ENCODE measurements around the gene EPHB2.

EPHB2 gene

GRCh38 chr1:22857661-22858060 lies 147.0 kb downstream of the EPHB2 start:
- no peak for DNase-seq (ENCODE audit: low read depth in 2 of 2)

- no peak for DNase-seq (ENCODE audit: low read depth in 2 of 2)
Measured at GRCh38 chr1:22860414-22860800, 149.8 kb downstream of the EPHB2 start.

DNA sequence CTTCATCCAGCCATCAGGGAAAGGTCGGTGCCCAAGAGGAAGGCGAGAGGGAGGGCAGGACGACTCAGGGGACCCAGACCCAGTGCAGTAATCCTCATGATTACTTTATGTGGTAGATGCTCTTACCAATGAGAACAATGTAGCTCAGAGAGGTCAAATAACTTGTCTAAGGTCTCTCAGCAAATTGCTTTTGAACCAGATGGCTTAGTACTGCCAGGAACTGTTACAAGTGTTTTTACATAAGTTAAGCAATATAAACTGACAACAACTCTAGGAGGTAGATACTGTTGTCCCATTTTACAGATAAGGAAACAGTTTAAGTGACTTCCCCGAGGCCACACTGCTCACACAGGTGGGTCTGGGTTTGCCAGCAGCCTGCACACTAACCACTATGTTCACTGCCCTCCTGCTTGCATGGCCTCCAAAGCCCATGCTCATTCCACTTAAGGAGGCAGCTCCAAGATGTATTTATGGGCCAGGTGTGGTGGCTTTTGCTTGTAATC lies 150.3 kb downstream of the EPHB2 start:
- no peak for DNase-seq (ENCODE audit: low read depth in 2 of 2)

GRCh38 chr1:22861764-22862440 lies 151.3 kb downstream of the EPHB2 start:
- no peak for DNase-seq (ENCODE audit: low read depth in 2 of 2)

DNA sequence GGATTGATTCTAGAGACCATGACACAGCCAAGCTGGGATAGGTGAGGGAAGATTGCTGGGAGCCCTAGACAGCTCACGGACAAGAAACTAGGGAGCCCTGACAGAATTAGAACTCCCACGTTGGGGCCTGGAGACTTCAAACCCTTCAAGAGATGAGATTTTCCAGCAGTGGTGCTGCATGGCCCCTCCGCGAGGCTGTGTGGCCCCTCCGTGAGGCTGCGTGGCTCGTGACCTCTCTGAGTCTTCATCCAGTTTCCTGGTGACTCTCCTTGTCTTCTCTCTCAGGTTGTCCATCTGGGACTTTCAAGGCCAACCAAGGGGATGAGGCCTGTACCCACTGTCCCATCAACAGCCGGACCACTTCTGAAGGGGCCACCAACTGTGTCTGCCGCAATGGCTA lies 152.1 kb downstream of the EPHB2 start:
- no peak for DNase-seq (ENCODE audit: low read depth in 2 of 2)

GRCh38 chr1:22863766-22864165 lies 153.1 kb downstream of the EPHB2 start:
- no peak for DNase-seq (ENCODE audit: low read depth in 2 of 2)

DNA sequence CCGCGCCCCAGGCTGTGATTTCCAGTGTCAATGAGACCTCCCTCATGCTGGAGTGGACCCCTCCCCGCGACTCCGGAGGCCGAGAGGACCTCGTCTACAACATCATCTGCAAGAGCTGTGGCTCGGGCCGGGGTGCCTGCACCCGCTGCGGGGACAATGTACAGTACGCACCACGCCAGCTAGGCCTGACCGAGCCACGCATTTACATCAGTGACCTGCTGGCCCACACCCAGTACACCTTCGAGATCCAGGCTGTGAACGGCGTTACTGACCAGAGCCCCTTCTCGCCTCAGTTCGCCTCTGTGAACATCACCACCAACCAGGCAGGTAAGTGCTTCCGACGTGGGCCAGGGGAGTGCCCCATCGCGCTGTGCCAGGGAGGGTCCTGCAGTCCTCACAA lies 154.2 kb downstream of the EPHB2 start:
- DNase-seq (ENCODE audit: low read depth in 2 of 2) = no peak

DNA sequence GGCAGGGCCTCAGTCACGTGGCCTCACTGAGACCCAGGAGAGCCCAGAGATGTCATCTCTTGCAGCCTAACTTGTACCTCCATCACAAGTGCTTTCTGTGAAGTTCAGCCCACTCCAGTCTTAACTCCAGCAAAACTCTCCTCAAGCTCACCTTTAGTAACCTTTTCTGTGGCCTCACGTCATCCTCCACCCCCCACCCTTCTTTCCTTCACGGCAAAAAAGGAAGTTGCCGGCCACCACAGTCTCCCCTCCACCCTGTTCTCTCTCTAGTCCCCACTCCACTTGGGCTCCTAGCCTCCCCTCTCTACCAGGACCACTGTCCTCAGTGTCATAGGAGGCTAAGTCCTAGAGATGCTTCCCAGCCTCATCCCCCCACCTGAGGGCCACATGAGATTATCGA lies 155.1 kb downstream of the EPHB2 start:
- DNase-seq (ENCODE audit: low read depth in 2 of 2) = no peak

DNA sequence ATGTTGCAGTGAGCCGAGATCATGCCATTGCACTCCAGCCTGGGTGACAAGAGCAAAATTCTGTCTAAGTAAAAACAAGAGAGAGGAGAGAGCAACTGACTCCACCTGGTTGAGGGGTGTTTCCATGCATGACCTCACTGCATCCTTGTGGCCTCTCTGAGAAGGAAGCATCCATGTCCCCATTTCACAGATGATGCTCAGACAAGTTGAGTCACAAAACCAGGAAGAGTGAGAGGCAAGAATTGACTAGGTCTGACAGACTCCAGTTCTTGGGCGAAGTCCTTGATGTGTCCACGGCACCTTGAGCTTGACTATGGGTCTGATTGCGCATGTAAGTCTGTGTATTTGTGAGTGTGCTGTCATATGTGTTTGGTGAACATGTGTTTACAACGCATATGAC lies 156.2 kb downstream of the EPHB2 start:
- DNase-seq (ENCODE audit: low read depth in 2 of 2) = no peak

DNA sequence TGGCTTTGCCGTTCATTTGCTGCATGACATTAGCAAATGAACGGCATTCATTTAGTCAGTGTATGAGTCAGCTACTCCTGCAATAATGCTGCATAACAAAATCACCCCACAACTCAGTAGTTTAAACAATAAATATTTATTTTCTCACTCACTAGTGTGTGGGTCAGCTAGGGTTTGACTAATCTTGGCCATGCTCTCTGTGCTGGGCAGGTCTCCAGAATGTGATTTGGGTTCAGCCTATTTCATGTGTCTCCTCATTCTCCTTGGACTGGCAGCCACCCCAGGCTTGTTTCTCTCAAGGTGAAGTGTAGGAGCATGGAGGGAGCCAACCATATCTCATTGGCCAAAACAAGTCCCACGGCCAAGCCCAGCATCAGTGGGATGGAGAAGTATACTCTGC lies 157.7 kb downstream of the EPHB2 start:
- DNase-seq (ENCODE audit: low read depth in 2 of 2) = no peak

DNA sequence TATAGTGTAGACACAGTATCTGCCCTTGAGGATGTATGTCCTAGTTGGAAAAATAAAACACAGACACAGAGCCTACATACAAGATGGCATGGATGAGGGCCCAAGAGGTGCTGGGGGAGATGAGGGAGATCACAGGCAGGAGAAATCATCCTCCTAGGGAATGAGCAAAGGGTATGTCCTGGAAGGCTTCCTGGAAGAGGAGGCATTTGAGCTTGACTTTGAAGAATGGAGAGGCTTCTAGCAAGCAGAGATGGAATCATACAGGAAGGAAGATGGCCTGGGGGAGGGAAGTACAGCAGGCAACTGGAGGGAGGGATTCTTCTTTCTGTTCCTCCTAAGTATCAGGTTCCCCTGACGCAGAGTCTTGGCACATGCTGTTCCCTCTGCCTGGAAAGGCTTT lies 158.7 kb downstream of the EPHB2 start:
- no peak for DNase-seq (ENCODE audit: low read depth in 2 of 2)

DNA sequence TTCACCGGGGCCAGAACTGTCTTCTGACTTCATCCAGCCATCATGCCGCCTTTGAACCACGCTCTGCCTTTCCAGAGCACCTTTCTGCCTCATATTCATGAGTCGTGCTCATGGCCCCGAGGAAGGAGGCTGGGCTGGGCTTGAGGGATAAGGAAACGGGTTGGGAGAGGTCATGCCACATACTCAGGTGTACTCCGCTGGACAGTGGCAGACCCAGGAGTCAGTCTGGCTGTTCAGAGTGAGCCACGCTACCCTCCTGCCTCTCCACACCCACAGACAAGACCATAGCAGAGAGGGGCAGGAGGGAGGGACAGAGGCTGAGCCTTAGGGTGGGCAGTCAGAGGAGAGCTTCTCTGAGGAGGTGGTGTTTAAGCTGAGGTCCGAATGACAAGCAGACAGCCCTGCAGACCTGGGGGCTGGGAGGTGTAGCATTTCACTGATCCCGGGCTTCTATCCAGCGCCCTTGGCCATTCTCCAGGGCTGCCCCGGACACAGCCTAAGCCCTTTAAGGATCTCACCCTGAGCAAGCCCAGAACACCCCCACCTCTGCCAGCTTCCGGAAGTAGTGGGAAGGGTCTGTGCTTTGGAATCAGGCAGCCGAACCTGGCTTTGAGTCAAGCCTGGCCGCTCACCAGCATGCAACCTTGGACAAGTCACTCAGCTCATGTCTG lies 159.7 kb downstream of the EPHB2 start:
- no peak for DNase-seq (ENCODE audit: low read depth in 2 of 2)

DNA sequence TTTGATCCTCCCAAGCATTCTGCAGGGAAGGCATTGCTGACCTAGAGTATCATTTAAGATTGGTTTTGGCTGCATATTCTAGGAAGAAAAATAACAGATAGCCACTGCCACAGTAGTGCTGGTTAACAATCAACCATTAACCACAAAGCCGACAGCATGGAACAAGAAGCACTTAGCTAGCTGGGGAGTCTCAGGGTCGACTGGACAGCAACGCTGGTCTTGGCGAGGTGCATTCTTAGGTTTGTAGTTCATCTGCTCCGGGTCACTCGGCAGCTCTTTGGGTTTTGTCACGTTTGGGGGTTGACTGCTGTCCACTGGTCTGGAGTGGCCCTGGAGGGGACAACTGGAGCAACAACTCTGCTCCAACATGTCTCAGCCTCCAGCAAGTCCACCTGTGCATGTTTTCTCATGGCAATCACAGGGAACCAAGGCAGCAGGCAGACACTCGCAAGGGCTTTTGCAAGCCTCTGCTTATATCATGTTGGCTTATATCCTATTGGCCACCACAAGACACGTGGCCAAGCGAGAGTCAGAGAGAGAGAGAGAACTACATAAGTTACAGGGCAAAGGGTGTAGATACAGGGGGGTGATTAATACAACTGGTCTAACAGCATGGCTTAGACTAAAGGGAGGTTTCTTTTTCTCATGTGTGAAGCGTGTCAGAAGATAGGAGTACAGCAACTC lies 162.5 kb downstream of the EPHB2 start:
- DNase-seq (ENCODE audit: low read depth in 2 of 2) = no peak

DNA sequence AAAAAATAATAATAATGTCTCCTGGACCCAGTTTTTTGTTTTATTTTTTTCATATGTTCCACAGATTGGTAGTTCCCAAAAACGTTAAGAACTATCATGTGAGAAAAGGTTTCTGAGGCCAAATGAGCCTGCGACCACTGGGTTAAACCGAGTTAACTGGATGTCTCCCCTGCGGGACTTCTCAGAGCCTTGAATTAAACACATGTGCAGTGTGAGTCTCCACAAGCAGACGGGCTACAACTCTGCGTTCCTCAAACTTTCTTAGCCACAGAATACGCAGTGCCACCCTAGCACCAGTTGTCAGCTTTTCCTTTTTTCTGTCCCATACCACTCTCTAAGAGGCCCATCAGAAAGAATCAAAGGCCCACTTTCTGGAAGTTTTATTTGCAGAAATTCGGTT lies 164.1 kb downstream of the EPHB2 start:
- DNase-seq (ENCODE audit: low read depth in 2 of 2) = no peak

DNA sequence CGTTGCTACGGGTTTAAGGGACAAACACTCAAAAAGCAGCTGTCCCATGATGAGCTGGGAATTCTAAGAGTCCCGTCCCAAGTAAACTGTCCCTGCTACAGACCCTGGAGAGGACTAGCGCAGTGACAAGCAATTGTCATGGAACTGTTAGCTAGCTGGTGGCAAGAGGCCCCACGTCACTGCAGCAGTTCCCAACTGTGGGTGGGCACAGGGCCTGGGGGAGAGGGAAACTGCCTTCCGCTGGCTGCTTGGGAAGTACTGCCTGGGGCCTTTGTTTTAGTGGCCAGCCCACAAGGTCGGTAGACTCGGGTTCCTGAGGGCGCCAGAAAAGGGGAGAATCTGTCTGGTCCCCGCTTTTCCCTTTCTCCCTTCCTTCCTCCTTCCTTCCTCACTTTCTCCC lies 164.6 kb downstream of the EPHB2 start:
- no peak for DNase-seq (ENCODE audit: low read depth in 2 of 2)

DNA sequence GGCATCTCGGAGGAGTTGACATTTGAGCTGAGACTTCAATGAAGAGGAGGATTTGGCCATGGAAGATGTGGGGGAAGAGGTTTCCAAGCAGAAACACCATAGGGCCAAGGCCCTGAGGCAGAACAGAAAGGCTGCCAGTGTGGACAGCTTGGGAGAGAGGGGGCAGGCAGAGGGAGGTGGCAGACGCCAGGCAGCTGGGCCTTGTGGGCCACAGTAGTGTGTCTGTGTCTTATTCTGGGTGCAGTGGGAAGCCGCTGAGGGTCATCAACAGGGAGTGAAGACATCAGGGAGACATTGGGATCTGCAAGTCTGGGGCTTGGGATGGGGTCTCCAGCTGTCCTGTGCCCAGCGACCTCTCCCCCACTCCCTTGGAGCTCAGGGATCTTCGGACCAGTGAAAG lies 165.2 kb downstream of the EPHB2 start:
- no peak for DNase-seq (ENCODE audit: low read depth in 2 of 2)

- DNase-seq (ENCODE audit: low read depth in 2 of 2) = no peak
Measured at GRCh38 chr1:22876359-22877111, 165.9 kb downstream of the EPHB2 start.

- DNase-seq (ENCODE audit: low read depth in 2 of 2) = no peak
Measured at GRCh38 chr1:22877112-22877915, 166.7 kb downstream of the EPHB2 start.

GRCh38 chr1:22877980-22878379 lies 167.3 kb downstream of the EPHB2 start:
- DNase-seq (ENCODE audit: low read depth in 2 of 2) = no peak

DNA sequence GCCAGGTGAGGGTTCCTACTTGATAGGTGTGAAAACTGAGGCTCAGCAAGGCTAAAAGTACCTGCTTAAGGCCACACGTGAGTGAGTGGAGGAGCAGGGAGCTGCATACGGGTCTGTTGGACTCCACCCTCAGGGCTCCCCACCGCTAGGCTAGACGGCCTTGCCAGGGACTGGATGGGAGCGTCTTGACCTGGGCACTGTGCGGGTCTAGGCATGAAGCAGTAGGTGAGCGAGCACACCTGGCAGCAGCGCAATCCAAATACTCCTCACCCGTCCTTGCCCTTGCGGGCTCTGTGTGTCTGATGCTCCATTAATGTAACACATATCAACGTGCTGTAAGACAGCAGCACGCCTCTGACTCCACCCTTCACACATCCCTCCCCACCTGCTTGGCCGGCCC lies 168.0 kb downstream of the EPHB2 start:
- no peak for DNase-seq (ENCODE audit: low read depth in 2 of 2)

- no peak for DNase-seq (ENCODE audit: low read depth in 2 of 2)
Measured at GRCh38 chr1:22879445-22879844, 168.8 kb downstream of the EPHB2 start.

All from stimulated activated CD4-positive, alpha-beta T cell treated with anti-CD3 and anti-CD28 coated beads, Interleukin-1b, Interleukin-23, amount 100 ng/mL, for 1 hour (primary cell).